DOHH2 (cell line): ENCODE results near the gene MBOAT7.

Experiments
- EZH2phosphoT487 ChIP-seq: fragments of 200-600 bp; sonication (generic); IDR thresholded peaks from 2 replicates; pipeline ENCODE4 v1.6.1; 2017; ENCODE audit warnings: borderline replicate concordance, mild to moderate bottlenecking, antibody characterized with exemption, low read length, moderate library complexity, mixed read lengths
- TF ChIP-seq, protein P1 (sequence below): fragments of 200-600 bp; sonication (generic); IDR thresholded peaks from one replicate; pipeline ENCODE4 v1.5.1; 2014; ENCODE audit warnings: antibody characterized with exemption, mild to moderate bottlenecking, low read depth, low read length; ENCODE audit not compliant: poor library complexity, severe bottlenecking

- TF ChIP-seq, protein P1, sequence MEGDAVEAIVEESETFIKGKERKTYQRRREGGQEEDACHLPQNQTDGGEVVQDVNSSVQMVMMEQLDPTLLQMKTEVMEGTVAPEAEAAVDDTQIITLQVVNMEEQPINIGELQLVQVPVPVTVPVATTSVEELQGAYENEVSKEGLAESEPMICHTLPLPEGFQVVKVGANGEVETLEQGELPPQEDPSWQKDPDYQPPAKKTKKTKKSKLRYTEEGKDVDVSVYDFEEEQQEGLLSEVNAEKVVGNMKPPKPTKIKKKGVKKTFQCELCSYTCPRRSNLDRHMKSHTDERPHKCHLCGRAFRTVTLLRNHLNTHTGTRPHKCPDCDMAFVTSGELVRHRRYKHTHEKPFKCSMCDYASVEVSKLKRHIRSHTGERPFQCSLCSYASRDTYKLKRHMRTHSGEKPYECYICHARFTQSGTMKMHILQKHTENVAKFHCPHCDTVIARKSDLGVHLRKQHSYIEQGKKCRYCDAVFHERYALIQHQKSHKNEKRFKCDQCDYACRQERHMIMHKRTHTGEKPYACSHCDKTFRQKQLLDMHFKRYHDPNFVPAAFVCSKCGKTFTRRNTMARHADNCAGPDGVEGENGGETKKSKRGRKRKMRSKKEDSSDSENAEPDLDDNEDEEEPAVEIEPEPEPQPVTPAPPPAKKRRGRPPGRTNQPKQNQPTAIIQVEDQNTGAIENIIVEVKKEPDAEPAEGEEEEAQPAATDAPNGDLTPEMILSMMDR: no peak
- TF ChIP-seq EZH2phosphoT487: no peak
Measured at GRCh38 chr19:54208784-54209057, 19.3 kb upstream of the MBOAT7 start.
